A549 (cell line): ENCODE measurements around the gene TMEM119. TPM values are rescaled to one million over a fixed set of nuclear protein-coding genes. Genes with fewer than 3 reads are reported as not detected.
A peak's percentile ranks its signal among the peaks of the same experiment; 100 is the strongest.
"Not testable (repeated sequence)": the region's sequence is repeated elsewhere in the genome, so short reads cannot be mapped to it uniquely, and the experiment has no call there.

ENCODE experiments used
- ATAC-seq, 2 experiments: fragments of 200-7000 bp in 1 of 2; fragments of >200 bp in 1 of 2; cut with Nextera tagmentation in 1 of 2; cut with Tn5 transposase in 1 of 2; 3 replicates each; pipeline versions ENCODE4 v1.8.0 to v1.9.1; 2018 to 2020; ENCODE audit warnings: mild to moderate bottlenecking in 1 of 2, moderate library complexity in 1 of 2
- CTCF ChIA-PET: fragments of 300-600 bp; sonication (Branson Sonifier 250); formaldehyde crosslinking; extraction: SDS; loops from one replicate; lab custom pipeline; 2021; ENCODE audit warnings: antibody characterized with exemption, inconsistent platforms; lab: Yijun Ruan, JAX
- POLR2A ChIA-PET: fragments of 350-600 bp; formaldehyde crosslinking; extraction: SDS; loops from one replicate; lab custom pipeline; 2021; ENCODE audit warnings: antibody characterized with exemption, inconsistent platforms; lab: Yijun Ruan, JAX
- DNase-seq, 2 experiments: peaks; one replicate each; pipeline versions ENCODE4 v3.0.0 to v3.0.0-alpha.2; 2011 to 2016; ENCODE audit warnings: low read depth in 1 of 2, low spot score in 1 of 2
- FAIRE-seq: peaks from 2 replicates; lab custom pipeline; 2011; peaks lifted over from hg19 to GRCh38; lab: Jason Lieb, UNC
- H3K27ac ChIP-seq, 2 experiments: fragments of >200 bp; sonication (Bioruptor Twin); formaldehyde crosslinking; 3 replicates each; pipeline ENCODE4 v1.5.1; 2016 to 2017
- H3K4me1 ChIP-seq: fragments of >200 bp; sonication (Bioruptor Twin); formaldehyde crosslinking; 3 replicates; pipeline ENCODE4 v1.6.1; 2016
- H3K4me2 ChIP-seq: fragments of >200 bp; sonication (Bioruptor Twin); formaldehyde crosslinking; 3 replicates; pipeline ENCODE4 v1.6.1; 2016
- H3K4me3 ChIP-seq: fragments of >200 bp; sonication (Bioruptor Twin); formaldehyde crosslinking; 3 replicates; pipeline ENCODE4 v1.5.1; 2016
- H3K9me3 ChIP-seq: fragments of >200 bp; sonication (Bioruptor Twin); formaldehyde crosslinking; 3 replicates; pipeline ENCODE4 v1.6.1; 2016
- CHD4 ChIP-seq: fragments of 200-600 bp; sonication (generic); IDR thresholded peaks from 2 replicates; pipeline ENCODE4 v1.6.1; 2016; ENCODE audit warnings: antibody characterized with exemption, mild to moderate bottlenecking, borderline replicate concordance
- EP300 ChIP-seq, 2 experiments: fragments of >200 bp; sonication (Bioruptor Twin); formaldehyde crosslinking; IDR thresholded peaks; 2 replicates in 1 of 2; 3 replicates in 1 of 2; pipeline ENCODE4 v1.6.1; 2016 to 2017
- HOXB13 ChIP-seq: fragments of 250-450 bp; sonication (Bioruptor Pico); IDR thresholded peaks from 2 replicates; pipeline ENCODE4 v1.5.0; 2020; ENCODE audit warnings: low read depth, mild to moderate bottlenecking, moderate library complexity
- MYC ChIP-seq: IDR thresholded peaks from 2 replicates; pipeline ENCODE4 v1.6.1; 2012; ENCODE audit warnings: mild to moderate bottlenecking, inconsistent platforms, low read length, improper control_type of control experiment, borderline replicate concordance
- NPAS2 ChIP-seq: fragments of 250-450 bp; sonication (Bioruptor Pico); IDR thresholded peaks from 2 replicates; pipeline ENCODE4 v1.8.0; 2022; ENCODE audit warnings: mild to moderate bottlenecking, moderate library complexity, borderline replicate concordance
- RAD21 ChIP-seq, 2 experiments: fragments of >200 bp in 1 of 2; sonication (Bioruptor Twin) in 1 of 2; formaldehyde crosslinking in 1 of 2; IDR thresholded peaks in 1 of 2; conservative IDR thresholded peaks in 1 of 2; 2 replicates in 1 of 2; 3 replicates in 1 of 2; pipeline ENCODE4 v1.6.1; 2012 to 2018; ENCODE audit warnings: inconsistent platforms in 1 of 2
- RCOR1 ChIP-seq: fragments of 150-350 bp; IDR thresholded peaks from 2 replicates; pipeline ENCODE4 v1.6.1; 2014; ENCODE audit warnings: antibody characterized with exemption, low read length, low read depth
- SMC3 ChIP-seq: fragments of >200 bp; sonication (Bioruptor Twin); formaldehyde crosslinking; IDR thresholded peaks from 3 replicates; pipeline ENCODE4 v1.6.1; 2018; ENCODE audit warnings: inconsistent platforms
- ZFP36 ChIP-seq: fragments of 450-650 bp; IDR thresholded peaks from 2 replicates; pipeline ENCODE4 v1.6.1; 2014; ENCODE audit warnings: borderline replicate concordance; ENCODE audit not compliant: partially characterized antibody
- ZNF302 ChIP-seq: fragments of 250-450 bp; sonication (Bioruptor Pico); IDR thresholded peaks from 2 replicates; pipeline ENCODE4 v1.9.0; 2021; ENCODE audit warnings: inconsistent platforms, mild to moderate bottlenecking, moderate library complexity
- ZSCAN20 ChIP-seq: fragments of 250-450 bp; sonication (Bioruptor Pico); IDR thresholded peaks from 2 replicates; pipeline ENCODE4 v1.8.0; 2022; ENCODE audit warnings: mild to moderate bottlenecking, moderate library complexity
- WGBS: methylation state at CpG from one replicate; pipeline ENCODE4 v1.1.6; 2017; ENCODE audit errors: missing lambda C conversion rate; 5-methylcytosine and 5-hydroxymethylcytosine counted together
- polyA plus RNA-seq, 4 experiments: library from polyadenylated mRNA; depleted of rRNA in 3 of 4; stranded (reverse); fragments of >200 nt; fragmentation: RNase III in 1 of 4; extraction: RNeasy Plus Mini Kit Qiagen cat#74134 plus additional on column Dnase treatment in 1 of 4; gene quantifications; 2 replicates in 3 of 4; 3 replicates in 1 of 4; pipeline ENCODE4 v1.2.3, GENCODE V29; 2011 to 2017
- TF ChIP-seq, protein P1 (sequence below): fragments of >200 bp; sonication (Bioruptor Twin); formaldehyde crosslinking; IDR thresholded peaks from 3 replicates; pipeline ENCODE4 v1.6.1; 2016
- TF ChIP-seq, protein P2 (sequence below): fragments of 450-650 bp; IDR thresholded peaks from 2 replicates; pipeline ENCODE4 v1.6.1; 2014; ENCODE audit warnings: antibody characterized with exemption
- TF ChIP-seq, protein P3 (sequence below): fragments of 250-450 bp; sonication (Bioruptor Pico); IDR thresholded peaks from 2 replicates; pipeline ENCODE4 v1.5.0; 2021; ENCODE audit warnings: mild to moderate bottlenecking, moderate library complexity, borderline replicate concordance
- TF ChIP-seq, protein P4 (sequence below): IDR thresholded peaks from 2 replicates; pipeline ENCODE4 v1.6.1; 2012; ENCODE audit warnings: low read depth, borderline replicate concordance
- TF ChIP-seq, protein P5 (sequence below): fragments of >200 bp; sonication (Bioruptor Twin); formaldehyde crosslinking; IDR thresholded peaks from 3 replicates; pipeline ENCODE4 v1.5.1; 2016

Gene TMEM119
- polyA plus RNA-seq, 2 of the 4 experiments (the other 2 are of a cell fraction) = not detected

DNA sequence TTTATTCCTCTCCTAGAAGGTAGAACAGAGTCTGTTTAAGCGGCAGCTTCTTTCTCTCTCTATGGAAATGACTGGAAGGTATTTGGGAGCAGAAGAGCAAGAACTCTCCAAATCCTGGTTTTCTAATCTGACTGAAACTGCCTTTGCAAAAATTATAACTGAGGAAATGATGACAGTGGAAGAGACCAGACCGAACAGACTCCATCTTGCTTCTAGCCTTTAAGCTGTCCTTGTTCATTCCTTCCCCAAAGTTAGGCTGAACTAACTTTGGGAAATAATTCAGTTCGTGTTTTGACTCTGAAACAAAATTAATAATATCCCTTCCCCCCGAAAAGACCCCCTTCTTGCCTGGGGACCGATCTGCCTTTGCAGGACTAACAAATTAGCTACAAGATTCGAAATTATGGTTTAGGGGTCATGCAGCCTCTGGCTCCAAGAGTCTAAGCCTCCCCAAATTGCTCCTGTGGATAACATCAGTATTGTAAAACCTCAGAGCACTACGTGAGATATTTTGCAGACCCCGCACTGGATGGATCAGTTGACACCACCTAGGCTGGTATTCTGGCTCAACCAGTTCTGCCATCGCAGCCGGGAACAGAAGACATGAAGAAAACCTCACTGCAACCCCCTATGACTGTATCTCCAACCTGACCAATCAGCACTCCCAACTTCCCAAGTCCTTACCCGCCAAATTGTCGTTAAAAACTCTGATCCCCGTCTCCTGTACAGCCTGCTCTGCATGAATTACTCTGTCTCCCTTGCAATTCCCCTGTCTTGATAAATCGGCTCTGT, 21.7 kb upstream of the TMEM119 start:
- Histone ChIP-seq H3K27ac (no peak overlapping the region), H3K9me3 (no peaks in the 10 kb centered on the region), H3K4me3 (no peak overlapping the region), H3K4me1 (0 out of 3 replicates have a peak, but pooled peaks cover 3% of the 10 kb centered on the region)
- WGBS = 59% methylated on average over 14 of the region's 14 CpGs
- no peak for TF ChIP-seq MYC
- no peak for TF ChIP-seq ZSCAN20 (CRISPR knock-in tag)
- TF ChIP-seq, protein P1, sequence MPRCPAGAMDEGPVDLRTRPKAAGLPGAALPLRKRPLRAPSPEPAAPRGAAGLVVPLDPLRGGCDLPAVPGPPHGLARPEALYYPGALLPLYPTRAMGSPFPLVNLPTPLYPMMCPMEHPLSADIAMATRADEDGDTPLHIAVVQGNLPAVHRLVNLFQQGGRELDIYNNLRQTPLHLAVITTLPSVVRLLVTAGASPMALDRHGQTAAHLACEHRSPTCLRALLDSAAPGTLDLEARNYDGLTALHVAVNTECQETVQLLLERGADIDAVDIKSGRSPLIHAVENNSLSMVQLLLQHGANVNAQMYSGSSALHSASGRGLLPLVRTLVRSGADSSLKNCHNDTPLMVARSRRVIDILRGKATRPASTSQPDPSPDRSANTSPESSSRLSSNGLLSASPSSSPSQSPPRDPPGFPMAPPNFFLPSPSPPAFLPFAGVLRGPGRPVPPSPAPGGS = no peak
- TF ChIP-seq, protein P2, sequence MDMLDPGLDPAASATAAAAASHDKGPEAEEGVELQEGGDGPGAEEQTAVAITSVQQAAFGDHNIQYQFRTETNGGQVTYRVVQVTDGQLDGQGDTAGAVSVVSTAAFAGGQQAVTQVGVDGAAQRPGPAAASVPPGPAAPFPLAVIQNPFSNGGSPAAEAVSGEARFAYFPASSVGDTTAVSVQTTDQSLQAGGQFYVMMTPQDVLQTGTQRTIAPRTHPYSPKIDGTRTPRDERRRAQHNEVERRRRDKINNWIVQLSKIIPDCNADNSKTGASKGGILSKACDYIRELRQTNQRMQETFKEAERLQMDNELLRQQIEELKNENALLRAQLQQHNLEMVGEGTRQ = no peak
- TF ChIP-seq, protein P3, sequence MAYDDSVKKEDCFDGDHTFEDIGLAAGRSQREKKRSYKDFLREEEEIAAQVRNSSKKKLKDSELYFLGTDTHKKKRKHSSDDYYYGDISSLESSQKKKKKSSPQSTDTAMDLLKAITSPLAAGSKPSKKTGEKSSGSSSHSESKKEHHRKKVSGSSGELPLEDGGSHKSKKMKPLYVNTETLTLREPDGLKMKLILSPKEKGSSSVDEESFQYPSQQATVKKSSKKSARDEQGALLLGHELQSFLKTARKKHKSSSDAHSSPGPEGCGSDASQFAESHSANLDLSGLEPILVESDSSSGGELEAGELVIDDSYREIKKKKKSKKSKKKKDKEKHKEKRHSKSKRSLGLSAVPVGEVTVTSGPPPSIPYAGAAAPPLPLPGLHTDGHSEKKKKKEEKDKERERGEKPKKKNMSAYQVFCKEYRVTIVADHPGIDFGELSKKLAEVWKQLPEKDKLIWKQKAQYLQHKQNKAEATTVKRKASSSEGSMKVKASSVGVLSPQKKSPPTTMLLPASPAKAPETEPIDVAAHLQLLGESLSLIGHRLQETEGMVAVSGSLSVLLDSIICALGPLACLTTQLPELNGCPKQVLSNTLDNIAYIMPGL (CRISPR knock-in tag) = no peak
- TF ChIP-seq CHD4 = no peak
- TF ChIP-seq, protein P4, sequence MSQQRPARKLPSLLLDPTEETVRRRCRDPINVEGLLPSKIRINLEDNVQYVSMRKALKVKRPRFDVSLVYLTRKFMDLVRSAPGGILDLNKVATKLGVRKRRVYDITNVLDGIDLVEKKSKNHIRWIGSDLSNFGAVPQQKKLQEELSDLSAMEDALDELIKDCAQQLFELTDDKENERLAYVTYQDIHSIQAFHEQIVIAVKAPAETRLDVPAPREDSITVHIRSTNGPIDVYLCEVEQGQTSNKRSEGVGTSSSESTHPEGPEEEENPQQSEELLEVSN = no peak
- no peak for TF ChIP-seq ZNF302
- TF ChIP-seq SMC3 = no peak
- TF ChIP-seq RCOR1 = no peak
- no peak for TF ChIP-seq ZFP36
- TF ChIP-seq HOXB13 (CRISPR knock-in tag) = no peak
- TF ChIP-seq, all 56 proteins: peak for 0
- DNase-seq = no peak
- ATAC-seq = no peak
- H3K4me2 ChIP-seq = no peak overlapping the region
- CTCF ChIA-PET = interaction anchor here (0.6 to 20.7 kb wide), 9 partner anchors 15 to 629 kb away, joined by 3 to 533 read pairs (median 17); partner anchors contain the start of genes ISCU, SART3, SELPLG and TMEM119
- POLR2A ChIA-PET = interaction anchor here (0.6 to 1.0 kb wide), 2 partner anchors 57 kb away, joined by 3 read pairs; partner anchors contain the start of gene ISCU
- FAIRE-seq = no peak

DNA sequence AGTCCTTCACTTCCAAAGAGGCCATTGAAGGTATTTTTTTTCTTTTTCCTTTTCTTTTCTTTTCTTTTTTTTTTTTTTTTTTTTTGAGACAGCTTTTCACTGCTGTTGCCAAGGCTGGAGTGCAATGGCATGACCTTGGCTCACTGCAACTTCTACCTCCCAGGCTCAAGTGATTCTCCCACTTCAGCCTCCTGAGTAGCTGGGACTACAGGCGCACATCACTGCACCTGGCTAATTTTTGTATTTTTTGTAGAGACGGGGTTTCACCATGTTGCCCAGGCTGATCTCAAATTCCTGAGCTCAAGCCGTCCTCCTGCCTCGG, 21.0 kb upstream of the TMEM119 start:
- ChIA-PET CTCF (interaction anchor here (0.7 to 20.7 kb wide), 22 partner anchors 15 to 628 kb away, joined by 3 to 533 read pairs (median 10); partner anchors contain the start of genes FICD, ISCU, SART3 and SELPLG), POLR2A (interaction anchor here (0.6 to 1.7 kb wide), 2 partner anchors 56 kb away, joined by 3 to 11 read pairs; partner anchors contain the start of gene ISCU)
- 83% methylated on average over 4 of the region's 4 CpGs for WGBS

DNA sequence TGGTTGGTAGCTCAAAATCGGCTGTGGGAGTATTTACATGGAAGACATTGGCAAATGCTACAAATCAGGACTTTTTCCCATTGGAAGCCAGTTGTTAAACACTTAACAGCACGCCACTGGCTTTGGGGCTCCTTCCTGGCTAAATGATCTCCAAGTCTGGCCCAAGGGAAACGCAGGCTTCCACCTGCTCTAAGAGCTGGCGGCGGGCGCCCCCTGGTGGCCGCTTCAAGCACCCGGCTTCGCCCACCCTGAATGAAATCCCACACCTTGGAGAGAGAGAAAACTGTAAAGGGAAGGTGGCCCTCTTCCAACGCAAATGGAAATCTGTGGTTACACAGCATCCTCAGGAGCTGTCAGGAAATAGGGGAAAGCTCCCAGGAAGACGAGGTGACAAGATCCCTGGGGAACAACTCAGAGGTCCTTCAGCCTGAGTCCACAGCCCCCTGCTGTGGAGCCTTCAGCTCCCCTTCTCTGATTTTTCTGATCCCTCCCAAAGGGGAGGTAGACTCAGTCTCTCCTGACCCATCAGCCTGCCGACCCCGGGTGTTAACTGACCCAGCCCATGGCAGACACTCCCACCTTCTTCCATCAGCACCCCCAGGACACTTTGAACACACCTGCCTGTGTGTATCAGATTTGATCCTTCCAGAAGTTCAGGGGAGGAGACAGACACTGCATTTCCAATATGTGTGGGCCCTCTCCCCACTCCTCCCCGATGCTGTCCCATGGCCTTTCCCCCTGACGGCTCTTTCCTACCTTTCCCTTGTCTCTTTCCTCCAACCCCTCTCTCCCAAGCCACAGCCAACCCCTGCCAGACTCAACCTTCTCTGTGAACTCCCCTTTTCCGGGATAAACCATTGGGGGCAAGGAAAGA, 20.4 kb upstream of the TMEM119 start:
- TF ChIP-seq, protein P5, sequence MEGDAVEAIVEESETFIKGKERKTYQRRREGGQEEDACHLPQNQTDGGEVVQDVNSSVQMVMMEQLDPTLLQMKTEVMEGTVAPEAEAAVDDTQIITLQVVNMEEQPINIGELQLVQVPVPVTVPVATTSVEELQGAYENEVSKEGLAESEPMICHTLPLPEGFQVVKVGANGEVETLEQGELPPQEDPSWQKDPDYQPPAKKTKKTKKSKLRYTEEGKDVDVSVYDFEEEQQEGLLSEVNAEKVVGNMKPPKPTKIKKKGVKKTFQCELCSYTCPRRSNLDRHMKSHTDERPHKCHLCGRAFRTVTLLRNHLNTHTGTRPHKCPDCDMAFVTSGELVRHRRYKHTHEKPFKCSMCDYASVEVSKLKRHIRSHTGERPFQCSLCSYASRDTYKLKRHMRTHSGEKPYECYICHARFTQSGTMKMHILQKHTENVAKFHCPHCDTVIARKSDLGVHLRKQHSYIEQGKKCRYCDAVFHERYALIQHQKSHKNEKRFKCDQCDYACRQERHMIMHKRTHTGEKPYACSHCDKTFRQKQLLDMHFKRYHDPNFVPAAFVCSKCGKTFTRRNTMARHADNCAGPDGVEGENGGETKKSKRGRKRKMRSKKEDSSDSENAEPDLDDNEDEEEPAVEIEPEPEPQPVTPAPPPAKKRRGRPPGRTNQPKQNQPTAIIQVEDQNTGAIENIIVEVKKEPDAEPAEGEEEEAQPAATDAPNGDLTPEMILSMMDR = peak; percentile 96
- TF ChIP-seq SMC3 (peak; percentile 96), EP300 (IDR thresholded peaks at IDR 0.05) (no peak), RAD21 (conservative IDR thresholded peaks at IDR 0.05 in 1 of 2, IDR thresholded peaks at IDR 0.05 in 1 of 2) (peak; percentile 96 to 98), NPAS2 (no peak)
- TF ChIP-seq, all 56 proteins: peak for 3
- no peak overlapping the region for H3K4me3 ChIP-seq
- 6% methylated on average over 16 of the region's 16 CpGs for WGBS
- H3K27ac ChIP-seq = peak overlapping the region in 1 of 2 experiments; percentile 17; a peak in 2 of 6 replicates
- CTCF ChIA-PET = interaction anchor here (0.5 to 20.7 kb wide), 51 partner anchors 16 to 775 kb away, joined by 3 to 533 read pairs (median 4); partner anchors contain the start of genes ACACB, FICD, ISCU and SART3
- FAIRE-seq (no peak), DNase-seq (peak; percentile 86 to 90), ATAC-seq (peak; percentile 81 to 94)
- POLR2A ChIA-PET = interaction anchor here (1.3 to 1.7 kb wide), 2 partner anchors 56 to 57 kb away, joined by 3 to 11 read pairs; partner anchors contain the start of genes ISCU and SART3
- H3K9me3 ChIP-seq = no peaks in the 10 kb centered on the region
- no peak overlapping the region for H3K4me2 ChIP-seq
- H3K4me1 ChIP-seq = peaks cover 7% of the 10 kb centered on the region

More for the DNA sequence above, 21.0 kb upstream of the TMEM119 start:
- not testable (repeated sequence) for FAIRE-seq, H3K9me3 ChIP-seq, H3K4me2 ChIP-seq, DNase-seq, H3K4me1 ChIP-seq, ATAC-seq, H3K4me3 ChIP-seq, H3K27ac ChIP-seq
